Naive thymus-derived CD4-positive, alpha-beta T cell (primary cell): ENCODE measurements around the gene BMPR1B. TPM values are rescaled to one million over a fixed set of nuclear protein-coding genes. Genes with fewer than 3 reads are reported as not detected.

Source experiments
- ATAC-seq: fragments of 150-1000 bp; cut with Tn5 transposase; 2 replicates; pipeline ENCODE4 v1.10.0; 2021; ENCODE audit warnings: mild to moderate bottlenecking, moderate library complexity
- CTCF ChIA-PET: fragments of 350-600 bp; sonication (Branson Sonifier 250); formaldehyde crosslinking; loops from one replicate; lab custom pipeline; 2021; ENCODE audit warnings: antibody characterized with exemption; lab: Charles Lee
- POLR2A ChIA-PET: fragments of 350-600 bp; sonication (Branson Sonifier 250); formaldehyde crosslinking; loops from one replicate; lab custom pipeline; 2021; ENCODE audit warnings: antibody characterized with exemption, inconsistent platforms; lab: Charles Lee
- DNase-seq, 9 donors: peaks; one replicate each; pipeline versions ENCODE4 v3.0.0 to v3.0.0-alpha.2; 2020 to 2022; ENCODE audit warnings: mixed read lengths in 1 of 9
- H3K27ac ChIP-seq: one replicate; pipeline ENCODE4 v1.7.0; 2013; ENCODE audit warnings: mild to moderate bottlenecking, low read depth, low read length, moderate library complexity
- H3K27me3 ChIP-seq, 2 donors: one replicate each; pipeline ENCODE4 v1.7.0; 2013; ENCODE audit warnings: low read length in 2 of 2, mild to moderate bottlenecking in 2 of 2, moderate library complexity in 2 of 2; ENCODE audit not compliant: control insufficient read depth in 2 of 2, insufficient read depth in 2 of 2
- H3K36me3 ChIP-seq, 3 experiments: 1 replicate in 2 of 3; 2 replicates in 1 of 3; pipeline ENCODE4 v1.7.0; 2013; ENCODE audit warnings: low read length in 3 of 3, mild to moderate bottlenecking in 3 of 3, moderate library complexity in 1 of 3; ENCODE audit not compliant: insufficient read depth in 3 of 3, control insufficient read depth in 2 of 3
- H3K4me1 ChIP-seq, 2 donors: one replicate each; pipeline ENCODE4 v1.7.0; 2013; ENCODE audit warnings: low read length in 2 of 2, mild to moderate bottlenecking in 2 of 2, moderate library complexity in 1 of 2; ENCODE audit not compliant: control insufficient read depth in 2 of 2, insufficient read depth in 2 of 2
- H3K4me3 ChIP-seq: 2 replicates; pipeline ENCODE4 v1.7.0; 2013; ENCODE audit warnings: mild to moderate bottlenecking, low read length
- H3K9me3 ChIP-seq, 3 experiments: 1 replicate in 2 of 3; 2 replicates in 1 of 3; pipeline ENCODE4 v1.7.0; 2013; ENCODE audit warnings: low read length in 3 of 3; ENCODE audit not compliant: control insufficient read depth in 2 of 3
- H3K27ac Mint-ChIP-seq, 9 donors: one replicate each; pipeline ENCODE4 v1.8.0; 2020 to 2022; ENCODE audit warnings: mixed read lengths in 9 of 9, mild to moderate bottlenecking in 8 of 9, moderate library complexity in 5 of 9, inconsistent platforms in 2 of 9
- H3K27me3 Mint-ChIP-seq, 5 donors: one replicate each; pipeline ENCODE4 v1.8.0; 2021 to 2022; ENCODE audit warnings: mixed read lengths in 5 of 5, mild to moderate bottlenecking in 1 of 5
- H3K36me3 Mint-ChIP-seq, 5 donors: one replicate each; pipeline ENCODE4 v1.8.0; 2020 to 2022; ENCODE audit warnings: mixed read lengths in 5 of 5, mild to moderate bottlenecking in 3 of 5, inconsistent platforms in 1 of 5
- H3K4me1 Mint-ChIP-seq, 7 donors: one replicate each; pipeline ENCODE4 v1.8.0; 2020 to 2022; ENCODE audit warnings: mixed read lengths in 7 of 7, mild to moderate bottlenecking in 3 of 7, inconsistent platforms in 1 of 7
- H3K4me3 Mint-ChIP-seq, 10 donors: one replicate each; pipeline ENCODE4 v1.8.0; 2020 to 2022; ENCODE audit warnings: mild to moderate bottlenecking in 10 of 10, mixed read lengths in 10 of 10, moderate library complexity in 6 of 10, inconsistent platforms in 2 of 10
- H3K9me3 Mint-ChIP-seq, 11 donors: one replicate each; pipeline ENCODE4 v1.8.0; 2020 to 2022; ENCODE audit warnings: mixed read lengths in 11 of 11, mild to moderate bottlenecking in 4 of 11, inconsistent platforms in 1 of 11, moderate library complexity in 1 of 11
- intact Hi-C, 2 donors: fragments of 100-400 bp; cut with micrococcal nuclease; formaldehyde crosslinking; loops; one replicate each; pipeline ENCODE4 v1.15.1; 2023
- polyA plus RNA-seq, 2 donors: library from polyadenylated mRNA; unstranded; fragments of 300-500 nt; fragmentation: Illumina TruSeq; gene quantifications; one replicate each; pipeline ENCODE4 v1.2.3, GENCODE V29; 2021
- total RNA-seq, 6 experiments: library from RNA in 5 of 6; stranded (reverse) in 5 of 6; gene quantifications; 1 replicate in 5 of 6; 2 replicates in 1 of 6; pipeline ENCODE4 v1.2.3 and lab custom pipeline; 2021 to 2026

Gene BMPR1B
- total and polyA plus RNA-seq, 7 experiments from 2014 or later = 0.07 to 0.14 (median 0.11) TPM; not detected in 3

DNA sequence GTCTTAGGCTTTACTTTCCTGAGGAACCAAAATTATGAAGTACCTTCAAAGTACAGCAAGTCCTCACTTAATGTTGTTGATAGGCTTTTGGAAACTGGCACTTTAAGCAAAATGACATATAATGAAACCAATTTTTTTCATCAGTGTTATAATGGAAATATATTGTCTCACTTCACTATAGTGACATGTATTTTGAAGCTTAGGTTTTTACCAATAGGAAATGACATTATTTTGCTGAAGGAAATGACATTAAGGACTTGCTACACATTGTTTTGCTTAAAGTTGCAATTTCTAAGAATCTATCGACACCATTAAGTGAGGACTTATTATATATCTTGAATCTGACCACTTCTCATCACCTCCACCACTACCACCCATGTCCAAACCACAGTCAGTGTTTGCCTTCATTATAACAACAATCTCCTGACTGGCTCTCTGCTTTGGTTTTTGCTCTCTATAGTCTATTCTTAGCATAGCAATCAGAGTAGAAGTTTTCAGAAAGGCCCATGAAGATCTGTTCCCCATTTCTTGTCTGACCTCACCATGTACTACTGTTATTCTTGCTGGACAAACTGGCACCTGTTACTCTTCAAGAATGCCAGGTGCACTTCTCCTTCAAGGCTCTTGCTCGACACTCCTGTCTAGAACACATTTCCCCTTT, 311.2 kb downstream of the BMPR1B start:
- intact Hi-C loops = no loop called here
- DNase-seq (no peak), ATAC-seq (no peak)
- H3K27me3 ChIP-seq = no peaks in the 10 kb centered on the region
- Mint-ChIP-seq H3K27ac (no peak overlapping the region), H3K27me3 (no peaks in the 10 kb centered on the region), H3K4me3 (no peak overlapping the region), H3K36me3 (no peaks in the 10 kb centered on the region), H3K4me1 (peaks cover 0 to 10% (median 0%) of the 10 kb centered on the region in 7 donors), H3K9me3 (peaks cover 0 to 5% (median 0%) of the 10 kb centered on the region in 11 donors)
- no peak overlapping the region for H3K4me3 ChIP-seq
- ChIA-PET POLR2A (no interaction called here), CTCF (no interaction called here)
- no peaks in the 10 kb centered on the region for H3K36me3 ChIP-seq
- no peaks in the 10 kb centered on the region for H3K9me3 ChIP-seq
- no peak overlapping the region for H3K27ac ChIP-seq
- H3K4me1 ChIP-seq = no peaks in the 10 kb centered on the region

DNA sequence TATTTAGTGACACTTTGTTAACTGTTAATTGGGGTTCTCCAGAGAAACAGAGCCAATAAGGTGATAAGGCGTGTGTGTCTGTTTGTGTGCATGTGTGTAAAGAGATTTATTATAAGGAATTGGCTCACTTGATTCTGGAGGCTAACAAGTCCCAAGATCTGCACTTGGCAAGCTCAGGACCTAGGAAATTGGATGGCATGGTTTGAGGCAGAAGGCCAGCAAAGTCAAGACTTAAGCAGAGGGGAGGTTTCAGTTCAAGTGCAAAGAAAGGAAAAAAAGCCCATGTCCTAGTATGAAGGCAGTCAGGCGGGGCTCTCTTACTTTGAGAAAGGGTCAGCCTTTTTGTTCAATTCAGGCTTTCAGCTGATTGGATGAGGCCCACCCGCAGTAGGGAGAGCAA, 314.1 kb downstream of the BMPR1B start:
- Mint-ChIP-seq H3K36me3 (no peaks in the 10 kb centered on the region), H3K9me3 (peaks cover 0 to 5% (median 0%) of the 10 kb centered on the region in 11 donors), H3K27ac (no peak overlapping the region), H3K4me1 (peaks cover 0 to 10% (median 0%) of the 10 kb centered on the region in 7 donors), H3K4me3 (no peak overlapping the region), H3K27me3 (no peaks in the 10 kb centered on the region)
- no peaks in the 10 kb centered on the region for H3K27me3 ChIP-seq
- H3K4me1 ChIP-seq = no peaks in the 10 kb centered on the region
- intact Hi-C loops = no loop called here
- no peak overlapping the region for H3K27ac ChIP-seq
- CTCF ChIA-PET = no interaction called here
- H3K4me3 ChIP-seq = no peak overlapping the region
- POLR2A ChIA-PET = no interaction called here
- H3K36me3 ChIP-seq = no peaks in the 10 kb centered on the region
- ATAC-seq = no peak
- H3K9me3 ChIP-seq = no peaks in the 10 kb centered on the region
- DNase-seq = no peak

DNA sequence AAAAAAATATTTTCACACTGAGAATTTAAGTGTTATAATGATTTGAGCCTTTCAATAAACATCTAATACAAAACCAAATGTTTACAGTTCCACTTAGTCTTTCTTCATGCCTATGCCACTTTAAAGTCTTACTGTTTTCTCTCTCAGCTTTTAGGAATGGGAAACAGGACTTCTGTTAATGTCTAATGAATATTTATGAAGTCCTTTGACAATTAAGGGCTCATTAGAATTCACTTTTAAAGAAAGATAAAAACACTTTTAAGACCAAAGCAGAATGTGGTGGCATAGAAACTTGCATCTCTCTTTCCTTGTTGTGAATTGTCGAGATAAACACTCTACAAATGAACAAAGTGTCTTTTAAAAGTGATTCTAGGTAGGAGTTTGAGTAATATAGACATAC, 315.9 kb downstream of the BMPR1B start:
- ChIA-PET CTCF (no interaction called here), POLR2A (no interaction called here)
- Histone ChIP-seq H3K4me1 (no peaks in the 10 kb centered on the region), H3K4me3 (no peak overlapping the region), H3K9me3 (no peaks in the 10 kb centered on the region), H3K27me3 (no peaks in the 10 kb centered on the region), H3K27ac (no peak overlapping the region), H3K36me3 (no peaks in the 10 kb centered on the region)
- Mint-ChIP-seq H3K4me1 (peaks cover 0 to 7% (median 0%) of the 10 kb centered on the region in 7 donors), H3K27ac (no peak overlapping the region), H3K4me3 (no peak overlapping the region), H3K9me3 (peaks cover 0 to 3% (median 0%) of the 10 kb centered on the region in 11 donors), H3K36me3 (no peaks in the 10 kb centered on the region), H3K27me3 (no peaks in the 10 kb centered on the region)
- intact Hi-C loops = no loop called here
- no peak for ATAC-seq
- no peak for DNase-seq

DNA sequence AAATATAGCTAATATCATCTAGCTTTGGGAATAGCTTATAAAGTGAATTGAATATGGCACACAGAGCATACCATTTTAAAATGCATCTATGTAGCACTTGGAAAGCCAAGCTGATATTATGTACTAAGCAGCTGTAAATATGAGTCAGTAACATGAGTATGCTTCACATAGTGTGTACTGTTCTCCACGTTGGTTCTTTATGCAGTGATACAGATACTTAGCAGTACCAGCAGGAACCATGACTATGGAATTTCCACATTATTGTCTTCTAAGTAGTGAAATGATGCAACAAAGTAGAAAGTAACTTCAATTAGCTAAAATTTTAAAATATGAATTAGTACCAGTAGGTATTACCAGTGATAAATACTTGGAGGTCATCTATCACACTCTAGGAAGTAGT, 320.1 kb downstream of the BMPR1B start:
- Histone ChIP-seq H3K36me3 (no peaks in the 10 kb centered on the region), H3K9me3 (no peaks in the 10 kb centered on the region), H3K4me1 (no peaks in the 10 kb centered on the region), H3K4me3 (no peak overlapping the region), H3K27ac (no peak overlapping the region), H3K27me3 (no peaks in the 10 kb centered on the region)
- no peak for DNase-seq
- Mint-ChIP-seq H3K4me1 (no peaks in the 10 kb centered on the region), H3K9me3 (no peaks in the 10 kb centered on the region), H3K36me3 (no peaks in the 10 kb centered on the region), H3K27me3 (no peaks in the 10 kb centered on the region), H3K27ac (no peak overlapping the region), H3K4me3 (no peak overlapping the region)
- intact Hi-C loops = no loop called here
- ATAC-seq = no peak
- ChIA-PET POLR2A (no interaction called here), CTCF (no interaction called here)

DNA sequence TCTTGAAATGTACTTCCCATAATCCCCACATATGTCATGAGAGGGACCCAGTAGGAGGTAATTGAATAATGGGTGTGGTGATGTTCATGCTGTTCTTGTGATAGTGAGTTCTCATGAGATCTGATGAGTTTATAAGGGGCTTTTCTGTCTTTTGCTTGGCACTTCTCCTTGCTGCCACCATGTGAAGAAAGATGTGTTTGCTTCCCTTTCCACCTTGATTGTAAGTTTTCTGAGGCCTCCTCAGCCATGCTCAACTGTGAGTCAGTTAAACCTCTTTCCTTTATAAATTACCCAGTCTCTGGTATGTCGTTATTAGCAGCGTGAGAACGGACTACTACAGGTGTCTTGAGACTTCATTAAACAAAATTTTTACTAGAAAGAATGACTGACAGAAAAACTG, 323.2 kb downstream of the BMPR1B start:
- ATAC-seq = no peak
- no peak for DNase-seq
- Histone ChIP-seq H3K4me1 (no peaks in the 10 kb centered on the region), H3K4me3 (no peak overlapping the region), H3K27me3 (no peaks in the 10 kb centered on the region), H3K27ac (no peak overlapping the region), H3K9me3 (no peaks in the 10 kb centered on the region), H3K36me3 (no peaks in the 10 kb centered on the region)
- Mint-ChIP-seq H3K27ac (no peak overlapping the region), H3K36me3 (no peaks in the 10 kb centered on the region), H3K4me3 (no peak overlapping the region), H3K4me1 (peaks cover 7 to 19% (median 11%) of the 10 kb centered on the region in 7 donors), H3K9me3 (no peaks in the 10 kb centered on the region), H3K27me3 (no peaks in the 10 kb centered on the region)
- ChIA-PET POLR2A (no interaction called here), CTCF (no interaction called here)
- intact Hi-C loops = no loop called here

DNA sequence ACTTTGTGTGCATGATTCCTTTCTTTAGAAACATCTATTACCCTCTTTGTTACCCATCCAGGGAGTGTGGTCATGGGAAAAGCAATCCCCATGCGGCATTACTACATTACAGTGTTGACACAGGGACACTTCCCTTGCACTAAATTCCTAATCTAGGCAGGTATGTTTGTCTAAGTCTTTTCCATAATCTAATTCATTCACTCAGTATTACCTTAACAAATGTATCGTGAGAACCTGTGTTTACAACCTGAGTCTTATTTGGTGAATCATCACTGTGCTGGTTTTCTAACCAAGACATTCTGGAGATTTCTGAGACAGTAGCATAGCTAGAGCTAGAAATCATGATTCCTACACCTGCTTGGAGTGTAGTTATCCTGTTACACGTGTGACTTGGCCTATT, 326.8 kb downstream of the BMPR1B start:
- Mint-ChIP-seq H3K9me3 (no peaks in the 10 kb centered on the region), H3K27ac (peak overlapping the region in 6 of 9 donors; percentile 52 to 95 (median 80)), H3K27me3 (no peaks in the 10 kb centered on the region), H3K4me3 (peak overlapping the region in 4 of 10 donors; percentile 3 to 84 (median 68)), H3K4me1 (peaks cover 7 to 35% (median 11%) of the 10 kb centered on the region in 7 donors), H3K36me3 (peaks cover 0 to 3% (median 0%) of the 10 kb centered on the region in 5 donors)
- H3K9me3 ChIP-seq = no peaks in the 10 kb centered on the region
- POLR2A ChIA-PET = no interaction called here
- peak overlapping the region; percentile 14 for H3K4me3 ChIP-seq
- H3K4me1 ChIP-seq = no peaks in the 10 kb centered on the region
- no peak for DNase-seq
- CTCF ChIA-PET = no interaction called here
- H3K27ac ChIP-seq = no peak overlapping the region
- intact Hi-C loops = no loop called here
- ATAC-seq = no peak
- H3K36me3 ChIP-seq = no peaks in the 10 kb centered on the region
- no peaks in the 10 kb centered on the region for H3K27me3 ChIP-seq
